Activated effector memory CD4-positive, alpha-beta T cell treated with Interleukin-2 at 50 U/mL for 16 hours (primary cell): ENCODE data around the gene ANKRD26.

ENCODE experiments used
- DNase-seq: peaks from one replicate; pipeline ENCODE4 v3.0.0-alpha.2; 2020

The ANKRD26 gene

GRCh38 chr10:27019827-27020226, 80.5 kb downstream of the ANKRD26 start:
- no peak for DNase-seq

DNA sequence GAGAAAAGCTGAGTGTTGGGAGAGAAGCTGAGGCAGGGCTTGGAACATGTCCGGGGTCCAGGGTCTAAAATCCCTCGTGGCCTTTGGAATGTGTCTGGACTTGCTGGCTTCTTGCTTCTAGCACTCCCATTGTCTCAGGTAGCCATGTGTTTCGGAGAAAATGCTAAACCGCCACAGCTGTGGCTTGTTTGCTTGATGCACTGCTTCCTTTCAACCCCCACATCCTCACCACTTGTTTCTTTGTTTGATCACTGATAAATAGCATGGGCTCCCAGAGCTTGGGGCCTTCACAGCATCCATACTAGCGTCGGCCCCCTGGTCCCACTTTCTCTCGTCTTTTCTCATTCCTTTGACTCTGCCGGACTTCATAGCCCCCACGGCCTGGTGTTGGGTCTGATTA, 102.7 kb downstream of the ANKRD26 start:
- DNase-seq, result no peak

GRCh38 chr10:26994743-26995142, 105.6 kb downstream of the ANKRD26 start:
- DNase-seq, result no peak

- DNase-seq, result no peak
Observed at GRCh38 chr10:26987851-26988250, 112.4 kb downstream of the ANKRD26 start.

GRCh38 chr10:26983156-26983555, 117.1 kb downstream of the ANKRD26 start:
- no peak for DNase-seq

DNA sequence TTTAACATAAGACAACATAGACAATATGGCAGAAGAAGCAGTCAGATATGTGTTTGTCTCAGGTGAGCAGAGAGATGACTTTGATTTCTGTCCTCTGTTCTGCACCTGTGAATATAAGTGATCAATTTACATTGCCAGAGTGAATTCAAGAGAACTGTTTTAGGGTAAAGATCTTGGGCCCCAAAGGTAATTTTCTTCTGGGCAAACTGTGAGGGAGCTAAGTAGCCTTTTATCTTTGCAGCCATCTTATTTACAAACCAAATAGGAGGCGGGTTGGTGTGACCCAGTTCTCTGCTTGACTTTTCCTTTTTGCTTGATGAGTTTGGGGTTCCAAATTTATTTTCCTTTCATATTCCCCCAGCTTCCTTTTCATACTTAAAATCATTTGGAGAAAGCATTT, 118.2 kb downstream of the ANKRD26 start:
- no peak for DNase-seq

DNA sequence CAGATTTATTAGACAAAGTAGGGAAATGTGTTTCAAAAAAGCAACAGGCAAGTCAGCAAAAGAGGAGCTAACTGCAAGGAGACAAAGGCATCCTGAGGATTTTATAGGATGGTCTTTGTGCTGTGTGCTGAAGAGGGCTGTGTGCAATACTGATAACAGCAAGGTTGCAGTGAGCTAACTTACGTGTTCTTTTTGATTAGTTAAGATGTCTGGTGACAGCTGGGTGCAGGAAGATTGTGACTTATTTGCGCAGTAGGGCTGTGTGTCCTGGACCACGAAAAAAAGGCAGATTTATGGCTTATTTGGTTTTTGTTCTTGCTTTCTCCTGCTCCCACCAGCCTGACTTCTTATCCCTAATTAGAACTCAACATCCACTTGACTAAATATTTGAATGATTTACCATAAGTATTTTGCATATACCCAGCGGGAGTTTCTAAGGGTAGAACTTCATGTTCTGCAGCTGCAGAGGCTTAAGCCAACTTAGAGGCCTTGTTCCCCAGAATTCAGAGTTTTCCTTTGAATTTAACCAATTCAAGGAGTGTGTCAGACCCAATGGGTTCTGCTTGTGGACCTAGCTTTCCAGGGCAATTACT, 119.0 kb downstream of the ANKRD26 start:
- DNase-seq, result no peak

DNA sequence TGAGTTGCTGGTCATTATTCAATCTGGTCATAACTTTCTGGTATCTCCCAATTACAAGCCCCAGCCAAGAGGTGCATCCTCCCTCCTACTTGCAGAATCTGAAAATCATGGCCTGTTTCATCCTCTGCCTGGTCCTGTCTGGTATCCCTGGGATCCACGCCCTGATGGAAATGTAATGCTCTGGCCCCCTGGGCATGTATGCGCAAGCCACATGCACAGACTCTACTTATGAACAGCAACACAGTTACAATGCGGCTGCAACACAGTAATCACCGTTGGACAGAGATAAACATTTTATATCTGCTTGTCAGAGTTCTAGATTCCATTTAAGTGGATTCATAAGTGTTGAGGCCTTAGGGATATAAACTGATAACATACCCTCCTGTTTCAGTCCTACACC, 121.8 kb downstream of the ANKRD26 start:
- DNase-seq, result no peak

DNA sequence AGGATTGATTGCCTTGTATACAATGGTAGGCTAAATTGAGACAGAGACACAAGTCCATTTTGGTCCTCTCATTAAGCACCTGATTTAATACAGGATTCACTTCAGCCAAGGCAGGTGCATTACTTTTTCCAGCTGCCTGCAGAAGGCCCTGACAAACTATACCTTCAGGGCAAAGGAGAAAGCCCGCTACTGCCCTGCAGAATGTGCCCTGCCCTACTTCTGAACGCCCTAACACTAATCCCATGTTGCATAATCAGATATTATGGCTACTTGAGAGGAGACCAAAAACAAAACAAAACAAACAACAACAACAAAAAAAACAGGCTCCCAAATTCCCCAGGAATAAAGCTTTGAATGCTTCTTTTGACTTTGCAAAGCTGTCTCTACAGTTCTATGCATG, 122.7 kb downstream of the ANKRD26 start:
- no peak for DNase-seq

GRCh38 chr10:26970667-26971066, 129.6 kb downstream of the ANKRD26 start:
- DNase-seq, result no peak

- no peak for DNase-seq
Observed at GRCh38 chr10:26969145-26969926, 131.0 kb downstream of the ANKRD26 start.

GRCh38 chr10:26962835-26963234, 137.5 kb downstream of the ANKRD26 start:
- DNase-seq, result no peak

DNA sequence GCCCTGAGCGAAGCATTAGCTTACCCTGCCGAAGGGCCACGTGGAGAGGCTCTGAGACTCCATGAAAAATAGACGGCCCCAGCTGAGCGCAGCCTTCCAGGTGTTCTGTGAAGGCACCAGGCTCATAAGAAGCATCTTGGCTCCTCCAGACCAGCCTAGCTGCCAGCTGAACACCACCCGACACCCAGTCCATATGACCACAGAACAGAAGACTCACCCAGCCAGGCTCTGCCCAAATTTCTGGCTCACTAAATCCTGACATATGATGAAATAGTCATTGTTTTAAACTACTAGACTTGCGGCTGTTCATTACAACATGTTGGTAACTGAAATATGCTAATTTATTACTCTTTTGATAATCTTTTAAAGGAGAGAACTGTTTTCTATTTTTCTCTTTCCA, 140.0 kb downstream of the ANKRD26 start:
- DNase-seq, result no peak

- no peak for DNase-seq
Observed at GRCh38 chr10:26959841-26960240, 140.5 kb downstream of the ANKRD26 start.
